Endothelial cell of umbilical vein (primary cell): Measurements from ENCODE around the gene SERPINA1. TPM values are rescaled to one million over a fixed set of nuclear protein-coding genes. Genes with fewer than 3 reads are reported as not detected.

Source experiments
- BruUV-seq: library from RNA; stranded (reverse); fragments of 400-500 nt; replicated peaks from 2 replicates; lab custom pipeline; 2021; lab: Mats Ljungman, UMichigan
- CTCF ChIA-PET: fragments of 300-600, 350-600 bp; sonication (Branson Sonifier 250); formaldehyde crosslinking; loops from one replicate; lab custom pipeline; 2021; ENCODE audit warnings: antibody characterized with exemption, inconsistent platforms; lab: Charles Lee
- POLR2A ChIA-PET: fragments of 300-600, 350-600 bp; sonication (Branson Sonifier 250); formaldehyde crosslinking; loops from one replicate; lab custom pipeline; 2021; ENCODE audit warnings: antibody characterized with exemption, inconsistent platforms; lab: Charles Lee
- DNase-seq: peaks from one replicate; pipeline ENCODE4 v3.0.0-alpha.2; 2011; ENCODE audit warnings: low read depth, low spot score
- FAIRE-seq: peaks from 2 replicates; lab custom pipeline; 2011; peaks lifted over from hg19 to GRCh38; lab: Jason Lieb, UNC
- H2AFZ ChIP-seq: 2 replicates; pipeline ENCODE4 v1.6.0; 2012; ENCODE audit warnings: low read depth, low read length, control low read depth, inconsistent platforms
- H3K27ac ChIP-seq: 2 replicates; pipeline ENCODE4 v1.5.1; 2011; ENCODE audit warnings: low read depth, mild to moderate bottlenecking, control low read depth, low read length, moderate library complexity; ENCODE audit not compliant: insufficient read depth
- H3K27me3 ChIP-seq, 2 experiments: 2 replicates each; pipeline versions ENCODE4 v1.6.0 to v1.6.1; 2011; ENCODE audit warnings: low read length in 2 of 2, mixed read lengths in 1 of 2; ENCODE audit not compliant: control insufficient read depth in 2 of 2, insufficient read depth in 2 of 2
- H3K36me3 ChIP-seq, 2 experiments: 2 replicates in 1 of 2; 3 replicates in 1 of 2; pipeline ENCODE4 v1.5.1; 2011; ENCODE audit warnings: low read length in 2 of 2, mild to moderate bottlenecking in 1 of 2, moderate library complexity in 1 of 2; ENCODE audit not compliant: control insufficient read depth in 2 of 2, insufficient read depth in 2 of 2; ENCODE audit errors: extremely low read depth in 1 of 2
- H3K4me1 ChIP-seq: 3 replicates; pipeline ENCODE4 v1.5.1; 2011; ENCODE audit warnings: mild to moderate bottlenecking, low read length; ENCODE audit not compliant: control insufficient read depth, insufficient read depth; ENCODE audit errors: extremely low read depth
- H3K4me2 ChIP-seq: 2 replicates; pipeline ENCODE4 v1.6.1; 2011; ENCODE audit warnings: low read length, control low read depth, mixed read lengths; ENCODE audit not compliant: insufficient read depth
- H3K4me3 ChIP-seq, 3 experiments: fragments of 200-600 bp in 1 of 3; sonication (generic), shearing (Covaris generic) in 1 of 3; replicated peaks in 1 of 3; 2 replicates each; pipeline ENCODE4 v1.5.1; 2011 to 2016; ENCODE audit warnings: control low read depth in 3 of 3, low read length in 3 of 3, mild to moderate bottlenecking in 2 of 3, inconsistent platforms in 1 of 3, low read depth in 1 of 3, moderate library complexity in 1 of 3; ENCODE audit not compliant: insufficient read depth in 1 of 3
- H3K79me2 ChIP-seq: 2 replicates; pipeline ENCODE4 v1.6.0; 2012; ENCODE audit warnings: low read length, inconsistent platforms; ENCODE audit not compliant: control insufficient read depth, insufficient read depth
- H3K9ac ChIP-seq: replicated peaks from 2 replicates; pipeline ENCODE3; 2011; ENCODE audit warnings: low read length, control low read depth; ENCODE audit not compliant: insufficient read depth; ENCODE audit errors: extremely low read depth
- H3K9me1 ChIP-seq: replicated peaks from 3 replicates; pipeline ENCODE4 v1.6.0; 2011; ENCODE audit warnings: mild to moderate bottlenecking, low read length; ENCODE audit not compliant: control insufficient read depth, insufficient read depth; ENCODE audit errors: extremely low read depth
- H3K9me3 ChIP-seq: replicated peaks from 2 replicates; pipeline ENCODE4 v1.5.1; 2012; ENCODE audit warnings: low read length, inconsistent platforms; ENCODE audit not compliant: control insufficient read depth, insufficient read depth
- H4K20me1 ChIP-seq: replicated peaks from 2 replicates; pipeline ENCODE3; 2011; ENCODE audit warnings: mild to moderate bottlenecking, low read length; ENCODE audit not compliant: control insufficient read depth, insufficient read depth; ENCODE audit errors: extremely low read depth
- FOS ChIP-seq: IDR thresholded peaks from 2 replicates; pipeline ENCODE4 v1.6.1; 2011; ENCODE audit warnings: mild to moderate bottlenecking, low read length, moderate library complexity, borderline replicate concordance; ENCODE audit not compliant: insufficient read depth
- GATA2 ChIP-seq: IDR thresholded peaks from 2 replicates; pipeline ENCODE4 v1.7.0; 2011; ENCODE audit warnings: low read depth, mild to moderate bottlenecking, moderate library complexity, mixed read lengths, low read length; ENCODE audit not compliant: insufficient read length, insufficient read depth
- JUN ChIP-seq: IDR thresholded peaks from 2 replicates; pipeline ENCODE4 v1.6.1; 2011; ENCODE audit warnings: borderline replicate concordance, low read depth; ENCODE audit not compliant: insufficient read length, insufficient read depth
- MYC ChIP-seq: IDR thresholded peaks from one replicate; pipeline ENCODE4 v1.6.1; 2011; ENCODE audit warnings: mild to moderate bottlenecking, low read depth, low read length
- POLR2A ChIP-seq: IDR thresholded peaks from 2 replicates; pipeline ENCODE4 v1.6.1; 2012; ENCODE audit warnings: low read depth, mild to moderate bottlenecking, control low read depth, low read length
- POLR2AphosphoS5 ChIP-seq: IDR thresholded peaks from 2 replicates; pipeline ENCODE4 v1.6.1; 2012; ENCODE audit warnings: low read depth, mild to moderate bottlenecking, control low read depth, low read length, moderate library complexity; ENCODE audit not compliant: insufficient read depth
- dilution Hi-C: fragments of 300-500 bp; cut with MboI; formaldehyde crosslinking; loops from one replicate; pipeline ENCODE4 v1.15.0; 2019; ENCODE audit warnings: low sequenced_read_pairs; ENCODE audit not compliant: extremely low pct_ligation_motif_present
- intact Hi-C: fragments of 100-400 bp; cut with micrococcal nuclease; formaldehyde crosslinking; loops from one replicate; pipeline ENCODE4 v1.10.0; 2022
- polyA plus RNA-seq, 4 experiments: library from polyadenylated mRNA; depleted of rRNA in 3 of 4; stranded (reverse) in 3 of 4; unstranded in 1 of 4; fragments of >200 nt; gene quantifications; 2 replicates each; pipeline versions ENCODE4 v1.2.1 to v1.2.3, GENCODE V29; 2011 to 2012; ENCODE audit warnings: missing spikeins in 1 of 4
- total RNA-seq: library from RNA; stranded (reverse); gene quantifications from 2 replicates; pipeline ENCODE4 v1.2.3, GENCODE V29; 2021
- TF ChIP-seq, protein P1 (sequence below), 2 donors: IDR thresholded peaks; 1 replicate in 1 of 2; 2 replicates in 1 of 2; pipeline ENCODE4 v1.5.1; 2011; ENCODE audit warnings: low read length in 2 of 2, mild to moderate bottlenecking in 2 of 2, moderate library complexity in 2 of 2, control low read depth in 1 of 2, inconsistent platforms in 1 of 2, low read depth in 1 of 2; ENCODE audit not compliant: insufficient read depth in 1 of 2; ENCODE audit errors: extremely low read depth in 1 of 2

SERPINA1 gene
- total and polyA plus RNA-seq, 2 donors (not counting 3 experiments of a cell fraction or from before 2014, with no cell fraction given), result not detected

DNA sequence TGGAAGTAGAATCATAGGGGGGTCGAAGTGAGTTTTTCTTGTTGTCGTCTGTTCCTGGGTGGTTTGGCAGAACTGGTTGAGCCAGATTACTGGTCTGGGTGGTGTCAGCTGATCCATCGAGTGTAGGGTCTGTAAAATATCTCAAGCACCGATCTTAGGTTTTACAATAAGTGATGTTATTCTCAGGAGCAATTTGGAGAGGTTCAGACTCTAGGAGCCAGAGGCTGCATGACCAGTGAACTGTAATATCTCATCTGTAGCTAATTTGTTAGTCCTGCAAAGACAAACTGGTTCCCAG, 9.7 kb upstream of the SERPINA1 start:
- ChIA-PET POLR2A (no interaction called here), CTCF (no interaction called here)
- intact Hi-C loops, result no loop called here
- Histone ChIP-seq H3K79me2 (no peaks in the 10 kb centered on the region), H3K9ac (no peak overlapping the region), H3K4me2 (no peak overlapping the region), H3K9me3 (no peaks in the 10 kb centered on the region), H2AFZ (no peak overlapping the region), H4K20me1 (no peaks in the 10 kb centered on the region), H3K4me1 (no peaks in the 10 kb centered on the region), H3K27ac (no peak overlapping the region), H3K4me3 (no peak overlapping the region), H3K9me1 (no peaks in the 10 kb centered on the region), H3K36me3 (no peaks in the 10 kb centered on the region), H3K27me3 (no peaks in the 10 kb centered on the region)
- BruUV-seq, result no TSS peak
- FAIRE-seq, result no peak
- DNase-seq, result no peak
- TF ChIP-seq FOS (no peak), JUN (no peak), GATA2 (no peak), MYC (no peak), POLR2A (no peak), POLR2AphosphoS5 (no peak)
- TF ChIP-seq, protein P1, sequence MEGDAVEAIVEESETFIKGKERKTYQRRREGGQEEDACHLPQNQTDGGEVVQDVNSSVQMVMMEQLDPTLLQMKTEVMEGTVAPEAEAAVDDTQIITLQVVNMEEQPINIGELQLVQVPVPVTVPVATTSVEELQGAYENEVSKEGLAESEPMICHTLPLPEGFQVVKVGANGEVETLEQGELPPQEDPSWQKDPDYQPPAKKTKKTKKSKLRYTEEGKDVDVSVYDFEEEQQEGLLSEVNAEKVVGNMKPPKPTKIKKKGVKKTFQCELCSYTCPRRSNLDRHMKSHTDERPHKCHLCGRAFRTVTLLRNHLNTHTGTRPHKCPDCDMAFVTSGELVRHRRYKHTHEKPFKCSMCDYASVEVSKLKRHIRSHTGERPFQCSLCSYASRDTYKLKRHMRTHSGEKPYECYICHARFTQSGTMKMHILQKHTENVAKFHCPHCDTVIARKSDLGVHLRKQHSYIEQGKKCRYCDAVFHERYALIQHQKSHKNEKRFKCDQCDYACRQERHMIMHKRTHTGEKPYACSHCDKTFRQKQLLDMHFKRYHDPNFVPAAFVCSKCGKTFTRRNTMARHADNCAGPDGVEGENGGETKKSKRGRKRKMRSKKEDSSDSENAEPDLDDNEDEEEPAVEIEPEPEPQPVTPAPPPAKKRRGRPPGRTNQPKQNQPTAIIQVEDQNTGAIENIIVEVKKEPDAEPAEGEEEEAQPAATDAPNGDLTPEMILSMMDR (IDR thresholded peaks at IDR 0.05; ENCODE audit: extremely low read depth in 1 of 2, insufficient read depth in 1 of 2, low read depth in 1 of 2, low read length in 2 of 2), result no peak
- dilution Hi-C loops, result no loop called here
